Mesangial cell (primary cell): Measurements from ENCODE around the gene PTGR2. TPM values are rescaled to one million over a fixed set of nuclear protein-coding genes. Genes with fewer than 3 reads are reported as not detected.

Experiments used
- total RNA-seq: library from RNA; depleted of rRNA; stranded (reverse); fragments of >200 nt; gene quantifications from 2 replicates; pipeline ENCODE4 v1.2.3, GENCODE V29; 2015

PTGR2 gene
- total RNA-seq: 3.9 and 4.7 TPM in 2 replicates

DNA sequence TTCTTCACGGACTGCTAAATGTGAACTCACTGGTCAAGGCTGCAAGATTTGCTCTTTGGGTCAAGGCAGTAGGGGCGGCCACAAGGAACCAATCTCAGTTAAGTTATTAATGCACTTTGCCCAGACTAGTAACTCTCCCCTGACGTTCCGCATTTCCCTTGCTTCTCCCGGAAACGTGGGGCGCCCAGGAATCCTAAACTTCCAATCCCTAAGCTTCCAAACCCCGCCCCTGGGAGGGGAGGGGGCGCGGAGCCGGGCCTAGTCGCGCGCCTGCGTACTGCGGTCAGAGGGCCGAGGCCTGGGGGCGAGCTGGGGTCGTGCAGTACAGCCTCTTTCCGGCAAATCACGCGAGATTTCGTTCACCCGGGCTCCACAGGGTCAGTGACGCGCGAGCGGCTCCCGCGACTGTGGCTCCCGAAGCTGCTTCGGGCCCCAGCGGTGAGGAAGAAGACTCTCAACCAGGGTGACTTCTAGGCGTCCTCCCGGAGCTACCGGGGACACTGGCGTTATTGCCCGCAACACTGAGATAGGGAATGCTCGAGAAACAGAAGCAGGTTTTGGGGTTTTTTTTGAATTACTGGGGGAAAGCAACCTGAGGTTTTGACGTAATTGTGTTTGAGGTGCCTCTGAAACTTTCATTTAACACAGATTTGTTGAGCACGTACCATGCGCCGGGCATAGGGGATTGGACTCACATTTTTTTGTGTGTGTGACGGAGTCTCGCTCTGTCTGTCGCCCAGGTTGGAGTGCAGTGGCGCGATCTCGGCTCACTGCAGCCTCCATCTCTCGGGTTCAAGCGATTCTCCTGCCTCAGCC lies at the start of gene PTGR2:
Gene PTGR2 (plus strand): TSS at position 265 of the 816 bp plus-strand sequence. CDS start 7,032 bp downstream, outside the sequence.

DNA sequence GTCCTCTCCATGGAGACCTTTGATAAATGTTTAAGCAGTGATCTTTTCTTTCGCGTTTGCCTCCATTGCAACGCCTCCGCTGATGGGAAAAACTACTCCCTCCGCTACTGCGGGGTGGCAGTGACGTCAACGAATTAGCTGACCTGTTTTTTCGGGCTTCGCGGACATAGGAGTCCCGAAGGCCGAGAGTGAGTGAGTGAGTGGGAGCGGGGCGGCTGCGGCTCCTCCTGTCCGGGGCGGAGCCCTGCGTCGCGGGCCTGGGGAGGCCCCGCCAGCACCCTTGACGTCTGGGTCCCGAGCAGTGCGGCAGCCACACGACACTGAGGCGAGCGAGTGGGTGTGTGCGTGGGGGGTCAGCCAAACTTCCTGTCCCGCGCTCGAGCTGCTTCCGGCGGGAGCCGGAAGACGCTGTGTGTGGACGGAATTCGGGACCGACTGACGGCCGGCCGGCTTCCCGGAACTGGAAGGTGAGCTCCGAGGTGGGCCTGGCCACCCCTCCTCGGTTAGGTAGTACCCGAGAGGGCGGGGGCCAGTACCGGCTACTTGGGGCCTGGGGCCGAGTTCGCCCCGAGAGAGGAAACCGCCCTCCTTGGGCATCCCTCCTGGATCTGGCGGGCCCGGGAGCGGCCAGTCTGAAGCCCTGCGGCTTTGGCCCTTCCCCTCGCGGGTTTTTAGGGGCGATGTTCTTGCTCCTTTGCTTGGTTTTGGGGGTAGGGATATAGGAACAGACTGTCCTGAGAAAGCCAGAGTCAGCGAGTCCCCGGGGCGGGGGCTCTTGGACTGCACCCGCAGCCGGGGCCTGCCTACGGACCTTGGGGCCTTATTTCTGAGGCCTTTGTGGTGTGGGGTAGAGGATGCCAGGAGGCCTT lies 35.1 kb downstream of the PTGR2 start, which contains the start of gene ZNF410:
Gene ZNF410 (plus strand): TSS at position 411 of the 869 bp plus-strand sequence. CDS start 5,317 bp downstream, outside the sequence.

Other genes starting within 250 kb of the PTGR2 start
- not detected in 2 replicates for gene ACOT6, start 239.3 kb upstream of the PTGR2 start, total RNA-seq
- 3.9 and 4.6 TPM in 2 replicates for gene DNAL1, start 206.8 kb upstream of the PTGR2 start, total RNA-seq
- 27.1 and 38.4 TPM in 2 replicates for gene PNMA1, start 137.4 kb upstream of the PTGR2 start, total RNA-seq
- gene ZNF410, start 35.0 kb downstream of the PTGR2 start, total RNA-seq: 29.7 and 38.6 TPM in 2 replicates
- 0.81 and 2.7 TPM in 2 replicates for gene FAM161B, start 98.3 kb downstream of the PTGR2 start, total RNA-seq
- gene COQ6, start 98.5 kb downstream of the PTGR2 start, total RNA-seq: 24.2 and 29.8 TPM in 2 replicates
- 6.5 and 8.0 TPM in 2 replicates for gene ENTPD5, start 167.5 kb downstream of the PTGR2 start, total RNA-seq
- gene BBOF1, start 167.5 kb downstream of the PTGR2 start, total RNA-seq: 2.3 TPM in 2 replicates
- 4.1 and 10.5 TPM in 2 replicates for gene ALDH6A1, start 232.6 kb downstream of the PTGR2 start, total RNA-seq
- 3.5 and 6.2 TPM in 2 replicates for gene LIN52, start 233.1 kb downstream of the PTGR2 start, total RNA-seq